Astrocyte of the spinal cord (primary cell): Measurements from ENCODE around the gene AKAP6.

ENCODE experiments used
- DNase-seq: peaks from one replicate; pipeline ENCODE4 v3.0.0; 2011; ENCODE audit warnings: low read depth, low spot score
- H3K4me3 ChIP-seq: 2 replicates; pipeline ENCODE4 v1.5.1; 2011; ENCODE audit warnings: low read depth, mild to moderate bottlenecking, low read length, moderate library complexity
- CTCF ChIP-seq: IDR thresholded peaks from 2 replicates; pipeline ENCODE4 v1.5.1; 2012; ENCODE audit warnings: low read depth, mild to moderate bottlenecking, low read length, inconsistent platforms
- in situ Hi-C: cut with HindIII; loops from 2 replicates; pipeline ENCODE4 v1.10.0; 2017; ENCODE audit warnings: low sequenced_read_pairs

Gene AKAP6

DNA sequence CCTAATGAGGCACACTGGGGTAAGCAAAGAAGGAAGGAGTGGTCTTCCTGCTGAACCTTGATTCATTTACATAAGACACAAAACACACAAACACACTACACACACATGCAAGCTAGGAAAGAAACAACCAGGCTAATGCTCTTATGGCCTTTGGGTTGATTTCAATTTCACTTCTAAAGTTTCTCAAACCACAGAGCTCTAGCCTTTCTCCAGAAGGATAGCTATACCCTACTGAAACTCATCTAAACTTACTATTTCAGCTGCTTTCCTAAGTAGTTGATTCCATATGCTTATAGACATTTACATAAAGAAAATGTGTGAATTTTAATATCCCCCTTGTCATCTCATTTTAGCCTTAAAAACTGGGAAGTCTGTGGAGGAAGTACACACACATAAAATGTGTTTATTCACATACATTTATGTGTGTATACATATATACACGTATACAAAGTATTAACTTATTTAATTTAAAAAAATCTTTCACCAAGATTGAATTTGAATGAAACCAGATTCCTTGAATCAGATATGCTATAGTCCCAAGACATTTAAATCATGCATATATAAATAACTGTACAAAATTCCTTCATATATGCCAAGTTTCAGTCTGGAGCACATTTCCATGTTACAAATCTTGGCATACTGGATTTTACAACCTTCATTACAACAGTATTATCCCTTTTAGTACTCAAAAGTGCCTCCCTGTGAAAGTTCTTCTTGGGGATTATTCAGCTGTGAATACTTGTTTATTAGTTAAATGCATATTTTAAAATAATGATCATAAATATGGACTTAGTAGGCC is 377.8 kb downstream of the AKAP6 start:
- in situ Hi-C loops = no loop called here
- no peak for TF ChIP-seq CTCF
- DNase-seq = no peak
- H3K4me3 ChIP-seq = no peak overlapping the region

- H3K4me3 ChIP-seq = no peak overlapping the region
- in situ Hi-C loops = no loop called here
- no peak for TF ChIP-seq CTCF
- DNase-seq = no peak
These were observed 378.8 kb downstream of the AKAP6 start for GRCh38 chr14:32707742-32708500.

GRCh38 chr14:32709027-32709426 is 379.9 kb downstream of the AKAP6 start:
- in situ Hi-C loops = no loop called here
- DNase-seq = peak; percentile 88
- TF ChIP-seq CTCF = no peak
- no peak overlapping the region for H3K4me3 ChIP-seq

- peak; percentile 38 for DNase-seq
- no peak overlapping the region for H3K4me3 ChIP-seq
- in situ Hi-C loops = no loop called here
- no peak for TF ChIP-seq CTCF
These were observed 381.2 kb downstream of the AKAP6 start for GRCh38 chr14:32710231-32710671.

DNA sequence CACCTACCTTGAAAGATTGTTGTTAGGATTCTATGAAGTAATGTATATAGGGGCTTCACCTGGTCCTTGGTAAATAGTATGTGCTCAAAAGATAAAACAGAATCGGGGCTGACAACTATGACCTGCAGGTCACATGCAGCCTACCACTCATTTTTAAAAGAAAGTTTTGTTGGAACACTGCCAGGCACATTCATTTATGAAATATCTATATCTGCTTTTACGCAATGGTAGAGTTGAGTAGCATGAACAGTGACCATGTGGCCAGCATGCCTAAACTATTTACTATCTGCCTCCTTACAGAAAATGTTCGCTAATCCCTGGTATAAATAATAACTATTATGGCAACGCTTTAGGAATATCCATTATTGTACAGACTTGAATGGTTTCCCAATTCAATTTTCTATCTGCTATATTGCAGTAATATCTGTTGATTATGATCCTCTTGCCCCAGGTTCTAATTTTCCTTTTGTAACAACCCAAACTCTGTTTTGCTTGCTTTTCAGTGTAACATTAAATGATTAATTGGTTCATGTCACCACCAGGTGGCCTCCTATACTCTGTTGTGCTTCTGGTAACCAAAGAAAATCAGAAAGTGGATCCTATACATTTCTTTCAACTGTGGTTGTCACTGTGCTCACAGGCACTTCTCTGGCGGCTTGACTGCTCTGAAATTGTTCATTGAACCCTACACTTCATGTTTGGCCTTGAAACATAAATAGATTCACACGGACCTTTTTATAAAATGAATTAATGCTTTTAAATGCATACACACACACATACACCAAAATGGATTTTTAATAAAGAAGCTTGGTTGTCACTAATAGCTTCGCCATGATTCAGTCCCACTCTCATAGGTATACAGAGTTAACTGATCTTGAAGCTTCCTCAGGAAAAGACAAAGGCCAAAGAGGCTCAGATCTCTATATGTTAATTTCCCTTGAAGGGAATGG is 381.9 kb downstream of the AKAP6 start:
- peak; percentile 59 for DNase-seq
- peak; percentile 32 for TF ChIP-seq CTCF
- H3K4me3 ChIP-seq = no peak overlapping the region
- in situ Hi-C loops = no loop called here

GRCh38 chr14:32713856-32714255 is 384.8 kb downstream of the AKAP6 start:
- no peak for DNase-seq
- TF ChIP-seq CTCF = no peak
- in situ Hi-C loops = no loop called here
- H3K4me3 ChIP-seq = no peak overlapping the region
